Measurements from ENCODE around the gene FOXL1.
"Not testable (repeated sequence)": the region's sequence is repeated elsewhere in the genome, so short reads cannot be mapped to it uniquely, and the experiment has no call there.

The FOXL1 gene

GRCh38 chr16:86581458-86581857 lies 3.1 kb downstream of the FOXL1 start:
- no peak for DNase-seq

DNA sequence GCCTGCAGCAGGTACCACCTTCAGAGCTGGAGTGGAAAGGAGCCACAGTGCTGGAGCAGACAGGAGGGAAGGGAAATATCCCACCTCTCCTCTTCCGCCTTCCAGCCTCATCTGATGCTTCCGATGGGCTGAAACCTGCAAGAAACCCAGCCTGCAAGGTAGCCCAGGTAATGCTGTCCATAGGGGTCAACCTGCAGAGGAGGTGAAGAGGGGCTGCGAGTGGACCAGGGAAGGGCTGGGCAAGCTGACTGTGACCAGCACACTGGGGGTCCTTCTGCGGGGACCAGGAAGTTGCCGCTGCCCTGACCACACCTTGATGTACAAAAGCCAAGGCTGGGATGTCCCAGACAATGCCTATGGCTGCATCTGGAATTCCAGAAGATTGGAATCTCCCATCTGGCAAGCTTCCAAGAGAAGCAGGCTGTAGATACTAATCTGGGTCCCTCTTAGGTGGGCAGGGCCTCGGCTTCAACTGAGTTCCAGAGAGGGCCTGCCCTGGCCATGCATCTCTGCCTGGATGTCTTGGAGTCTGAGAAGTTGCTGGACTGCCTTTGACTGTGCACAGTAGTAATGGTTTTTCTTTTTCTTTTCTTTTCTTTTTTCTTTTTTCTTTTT lies 5.8 kb downstream of the FOXL1 start:
- DNase-seq: no peak

DNA sequence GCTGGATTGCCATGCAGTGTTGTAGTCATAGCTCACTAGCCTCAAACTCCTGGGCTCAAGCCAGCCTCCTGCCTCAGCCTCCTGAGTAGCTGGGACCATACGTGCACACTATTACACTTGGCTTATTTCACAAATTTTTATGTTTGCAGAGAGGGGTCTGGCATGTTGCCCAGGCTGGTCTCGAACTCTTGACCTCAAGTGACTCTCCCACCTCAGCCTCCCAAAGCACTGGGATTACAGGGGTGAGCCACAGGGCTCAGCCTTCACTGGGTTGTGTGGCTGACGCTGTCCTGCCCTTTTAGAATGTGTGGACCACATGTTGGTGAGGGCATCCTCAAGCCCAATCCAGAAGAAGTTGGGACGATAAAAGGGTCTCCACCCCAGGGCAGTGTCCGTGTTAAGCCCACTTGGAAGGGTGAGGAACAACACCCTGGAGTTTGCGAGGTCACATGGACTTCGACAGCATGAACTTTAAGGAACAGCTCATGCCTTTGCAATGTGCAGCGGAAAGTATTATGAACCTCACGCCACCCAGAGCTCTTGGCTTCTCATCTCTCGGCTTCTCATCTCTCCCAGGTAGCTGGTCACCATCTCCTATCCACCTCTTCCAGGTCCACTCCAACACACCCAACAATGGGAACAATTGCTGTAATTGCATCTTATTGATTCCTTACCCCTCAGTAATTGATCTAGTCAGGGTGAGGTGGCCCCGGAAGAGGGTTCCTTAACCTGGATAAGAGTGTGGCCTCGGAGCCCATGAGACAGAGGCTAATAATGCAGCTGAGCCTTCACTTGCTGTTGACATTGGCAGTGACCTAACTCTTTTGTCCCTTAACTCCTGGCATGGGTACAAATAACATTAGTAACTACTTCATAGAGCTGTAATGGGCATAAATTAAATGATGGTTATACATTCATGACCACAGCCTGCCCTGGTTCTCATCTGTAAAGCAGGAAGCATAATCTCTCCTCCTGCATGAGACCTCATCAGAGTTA lies 6.7 kb downstream of the FOXL1 start:
- no peak for DNase-seq

- no peak for DNase-seq
Measured at GRCh38 chr16:86585821-86586611, 7.7 kb downstream of the FOXL1 start.

GRCh38 chr16:86587487-86587886 lies 9.1 kb downstream of the FOXL1 start:
- no peak for DNase-seq

DNA sequence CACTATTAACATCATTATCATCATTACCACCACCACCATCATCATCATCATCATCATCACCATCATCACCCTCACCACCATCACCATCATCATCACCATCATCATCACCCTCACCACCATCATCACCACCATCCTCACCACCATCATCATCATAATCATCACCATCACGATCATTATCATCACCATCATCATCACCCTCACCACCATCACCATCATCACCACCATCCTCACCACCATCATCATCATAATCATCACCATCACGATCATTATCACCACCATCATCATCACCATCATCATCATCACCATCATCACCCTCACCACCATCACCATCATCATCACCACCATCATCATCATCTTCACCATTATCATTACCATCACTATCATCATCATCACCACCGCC lies 9.6 kb downstream of the FOXL1 start:
- not testable (repeated sequence) for DNase-seq

DNA sequence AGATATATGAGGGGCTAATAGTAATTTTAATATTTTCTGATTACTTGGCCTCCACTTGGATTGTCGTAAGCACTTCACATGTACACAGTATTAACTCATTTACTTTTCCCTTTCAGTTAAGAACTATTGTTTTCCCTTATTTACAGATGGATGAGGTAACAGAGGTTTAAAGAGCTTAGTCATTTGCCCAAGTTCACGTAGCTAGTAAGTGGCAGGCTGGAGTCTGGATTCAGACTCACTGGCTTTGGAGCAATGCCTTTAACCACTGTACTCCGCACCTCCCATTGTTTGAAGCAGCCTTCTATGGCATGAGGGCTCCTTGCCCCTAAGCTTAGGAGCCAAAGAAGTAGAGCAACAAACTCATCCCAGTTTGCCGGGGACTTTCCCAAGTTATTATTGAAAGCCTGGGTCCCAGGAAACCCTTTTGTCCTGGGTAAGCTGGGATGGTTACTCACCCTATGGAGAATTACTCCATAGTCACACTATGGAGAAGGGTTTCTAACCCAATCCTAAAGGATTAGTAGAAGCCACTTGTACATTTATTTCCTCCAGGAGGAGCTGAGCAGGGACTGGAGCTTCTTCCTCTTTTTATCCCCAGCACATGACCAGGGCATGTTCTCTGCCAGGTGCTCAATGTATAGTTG lies 12.3 kb downstream of the FOXL1 start:
- DNase-seq: no peak

DNA sequence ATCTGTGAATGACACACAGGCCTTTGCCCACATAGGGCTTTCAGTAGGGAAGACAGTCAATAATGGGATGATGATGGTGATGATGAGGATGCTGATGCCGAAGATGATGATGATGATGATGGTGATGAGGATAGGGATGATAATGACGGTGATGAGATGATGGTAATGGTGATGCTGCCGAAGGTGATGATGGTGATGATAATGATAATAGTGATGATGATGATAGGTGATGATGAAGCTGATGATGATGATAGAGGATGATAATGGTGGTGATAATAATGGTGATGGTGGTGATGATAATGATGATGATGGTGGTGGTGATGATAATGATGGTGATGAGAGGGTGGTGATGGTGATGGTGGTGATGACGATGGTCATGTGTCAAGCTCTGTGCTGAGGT lies 12.9 kb downstream of the FOXL1 start:
- DNase-seq: no peak

GRCh38 chr16:86593913-86594620 lies 15.7 kb downstream of the FOXL1 start:
- no peak for DNase-seq

GRCh38 chr16:86594721-86595120 lies 16.4 kb downstream of the FOXL1 start:
- DNase-seq: no peak

GRCh38 chr16:86595983-86596605 lies 17.7 kb downstream of the FOXL1 start:
- no peak for DNase-seq

DNA sequence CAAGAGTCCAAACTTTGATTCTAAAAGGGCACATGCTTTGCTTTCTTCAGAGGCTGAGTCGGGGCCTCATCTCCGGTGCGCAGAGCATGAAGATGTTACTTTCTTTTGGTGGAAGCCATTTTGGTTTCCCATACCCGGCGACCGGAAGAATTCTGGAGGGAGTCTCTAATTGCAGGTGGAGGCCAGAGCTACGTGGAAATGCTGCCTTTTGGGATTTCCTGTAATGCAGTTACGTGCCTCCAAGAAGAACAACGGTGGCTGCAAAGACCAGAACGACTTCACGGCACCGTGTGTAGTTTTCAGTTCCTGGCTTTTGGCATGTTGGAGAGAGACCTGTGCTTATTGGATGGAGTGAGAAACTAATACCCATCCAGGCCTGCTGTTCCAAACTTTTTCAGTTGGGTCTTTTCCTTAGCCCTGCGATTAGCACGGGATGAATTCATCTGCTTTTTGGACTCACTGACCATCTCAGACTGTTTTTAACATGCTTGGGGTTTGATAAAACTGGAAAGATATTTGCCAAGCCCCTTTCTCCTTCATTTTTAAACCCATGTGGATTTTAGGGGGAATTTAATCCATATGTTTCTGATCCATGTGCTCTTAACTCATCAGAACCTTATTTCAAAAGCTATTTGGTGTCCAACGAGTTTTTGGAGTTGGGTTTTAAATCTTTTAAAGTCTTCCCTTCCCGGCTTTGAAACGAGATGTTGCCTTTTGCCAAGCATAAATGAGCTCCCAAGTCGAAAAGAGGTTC lies 19.0 kb downstream of the FOXL1 start:
- DNase-seq: no peak

DNA sequence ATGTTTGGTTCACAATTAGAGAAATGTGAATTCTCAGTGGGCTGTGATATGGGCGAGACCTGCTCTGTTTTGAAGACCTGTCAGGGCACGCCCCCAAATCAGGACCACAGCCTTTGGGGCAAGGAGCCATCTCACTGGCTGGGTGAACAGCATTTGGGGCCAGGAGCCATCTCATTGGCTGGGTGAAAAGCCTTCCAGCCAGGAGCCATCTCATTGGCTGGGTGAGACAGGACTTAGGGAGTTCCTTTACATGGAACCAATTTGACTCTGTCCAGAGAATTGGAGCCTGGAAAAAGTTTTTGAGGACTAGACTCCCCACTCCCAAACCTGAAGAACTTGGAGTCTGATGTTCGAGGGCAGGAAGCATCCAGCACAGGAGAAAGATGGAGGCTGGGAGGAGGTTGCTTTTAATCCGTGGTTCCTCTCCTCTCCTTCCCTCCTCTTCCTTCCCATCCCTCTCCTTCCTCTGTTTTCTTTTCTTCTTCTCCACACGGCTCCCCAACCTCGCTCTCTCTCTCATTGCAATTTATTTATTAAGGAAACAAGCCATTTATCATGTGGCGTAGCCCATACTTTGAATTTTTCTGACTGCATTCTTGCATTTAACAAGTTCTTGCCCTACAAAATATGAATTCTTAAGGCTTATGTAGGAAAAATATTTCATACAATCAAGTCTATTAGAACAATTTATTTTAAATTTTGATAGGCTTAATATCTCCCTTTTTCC lies 19.7 kb downstream of the FOXL1 start:
- no peak for DNase-seq

GRCh38 chr16:86598607-86599565 lies 20.5 kb downstream of the FOXL1 start:
- DNase-seq: no peak

DNA sequence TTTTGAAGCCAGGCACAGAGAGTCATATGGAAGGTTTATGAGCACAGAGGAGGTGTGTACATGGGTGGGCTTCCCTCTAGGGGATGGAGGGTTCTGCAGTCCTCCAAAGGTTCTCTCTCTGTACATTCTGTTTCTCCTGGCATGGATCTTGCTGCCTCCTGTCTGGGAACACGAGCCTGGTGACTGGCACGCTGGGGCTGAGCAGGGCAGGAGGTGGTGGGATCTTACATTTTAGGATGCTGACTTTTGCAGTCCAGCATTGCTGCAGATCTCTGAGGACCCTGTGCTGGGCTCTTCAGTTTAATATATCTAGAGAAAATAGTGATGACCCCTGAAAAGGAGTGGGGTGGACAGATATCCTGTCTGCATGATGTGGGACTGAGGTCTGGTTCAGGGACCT lies 23.0 kb downstream of the FOXL1 start:
- DNase-seq: no peak

DNA sequence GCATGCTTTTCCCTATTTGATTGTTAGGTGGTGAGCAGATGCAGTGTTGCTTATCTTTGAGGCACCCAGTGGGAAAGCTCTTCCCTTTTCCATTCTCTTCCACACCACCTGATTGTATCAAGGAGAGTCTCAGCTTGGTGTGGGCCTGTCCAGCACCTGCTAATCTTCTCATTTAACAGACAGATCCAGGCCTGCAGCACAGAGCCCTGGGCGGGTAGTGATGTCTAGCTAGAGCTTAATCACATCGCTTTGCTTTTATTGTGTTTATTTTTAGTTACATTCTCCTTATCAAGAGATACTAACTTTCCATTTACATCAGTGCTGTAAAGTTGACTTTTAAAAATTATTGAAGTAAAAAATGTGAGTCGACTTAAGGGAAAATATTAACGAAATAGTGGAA lies 24.2 kb downstream of the FOXL1 start:
- no peak for DNase-seq

GRCh38 chr16:86604436-86605193 lies 26.3 kb downstream of the FOXL1 start:
- peak; percentile 33 to 42 for DNase-seq

DNA sequence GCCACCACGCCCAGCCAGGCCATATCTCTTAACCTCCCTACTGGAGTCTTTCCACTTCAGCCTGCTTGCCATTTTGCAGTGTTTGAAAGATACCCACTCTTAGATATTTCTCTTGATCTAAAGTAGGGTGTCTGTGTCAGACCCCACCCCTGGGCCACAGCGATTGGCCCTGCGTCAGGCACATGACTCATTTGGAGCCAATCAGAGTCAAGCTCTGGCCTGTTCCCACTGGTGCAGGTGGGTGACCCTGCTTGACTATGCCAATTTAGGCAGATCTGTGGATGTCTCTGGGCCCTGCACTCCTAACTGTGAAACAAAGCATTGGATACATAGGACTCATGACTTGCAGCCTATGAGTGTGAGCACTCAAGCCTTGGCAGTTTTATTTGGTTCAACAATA lies 27.6 kb downstream of the FOXL1 start:
- no peak for DNase-seq

All from stimulated activated CD4-positive, alpha-beta T cell treated with anti-CD3 and anti-CD28 coated beads, Interleukin-2, amount 100 ng/mL, for 24 hours (primary cell).